Measurements from ENCODE around the gene PPP1R13L.

GRCh38 chr19:45419895-45420294 lies 15.0 kb upstream of the PPP1R13L start:
- TF ChIP-seq EP300 (conservative IDR thresholded peaks at IDR 0.05; ENCODE audit: poor library complexity, severe bottlenecking), result no peak
- no peak for TF ChIP-seq CTCF (IDR thresholded peaks at IDR 0.05; ENCODE audit: poor library complexity, severe bottlenecking)
- no peak for TF ChIP-seq POLR2AphosphoS5 (IDR thresholded peaks at IDR 0.05)
- no peak for TF ChIP-seq EZH2 (IDR thresholded peaks at IDR 0.05; ENCODE audit: borderline replicate concordance, insufficient read depth, low read length, poor library complexity, severe bottlenecking)
